Measurements from ENCODE around the gene ABCC2.

- TF ChIP-seq CTCF (conservative IDR thresholded peaks at IDR 0.05; ENCODE audit: low read depth in 2 of 2) (no peak), EZH2phosphoT487 (IDR thresholded peaks at IDR 0.05; ENCODE audit: unreplicated experiment) (no peak), REST (IDR thresholded peaks at IDR 0.05; ENCODE audit: unreplicated experiment) (no peak), ZNF331 (CRISPR knock-in tag; IDR thresholded peaks at IDR 0.05; ENCODE audit: low read depth) (no peak), POLR2AphosphoS5 (IDR thresholded peaks at IDR 0.05; ENCODE audit: low read depth) (no peak), EZH2 (IDR thresholded peaks at IDR 0.05; ENCODE audit: low read depth, unreplicated experiment) (no peak), JUNB (IDR thresholded peaks at IDR 0.05; ENCODE audit: unreplicated experiment) (no peak), CREB1 (CRISPR knock-in tag; IDR thresholded peaks at IDR 0.05; ENCODE audit: low read depth) (no peak), ETS1 (IDR thresholded peaks at IDR 0.05) (no peak), NANOG (IDR thresholded peaks at IDR 0.05; ENCODE audit: borderline replicate concordance) (no peak), ZNF114 (CRISPR knock-in tag; IDR thresholded peaks at IDR 0.05) (no peak), STAT1 (IDR thresholded peaks at IDR 0.05; ENCODE audit: unreplicated experiment) (no peak)
These were observed 52.0 kb downstream of the ABCC2 start for GRCh38 chr10:99834410-99834809.

Data from GM23338 (cell line).